ENCODE results near the gene ORMDL1. TPM values are rescaled to one million over a fixed set of nuclear protein-coding genes. Genes with fewer than 3 reads are reported as not detected.
"Not testable (repeated sequence)": the region's sequence is repeated elsewhere in the genome, so short reads cannot be mapped to it uniquely, and the experiment has no call there.

ORMDL1 gene
- total and polyA plus RNA-seq, 5 experiments from 2014 or later = 71.3 to 206 (median 80.4) TPM

DNA sequence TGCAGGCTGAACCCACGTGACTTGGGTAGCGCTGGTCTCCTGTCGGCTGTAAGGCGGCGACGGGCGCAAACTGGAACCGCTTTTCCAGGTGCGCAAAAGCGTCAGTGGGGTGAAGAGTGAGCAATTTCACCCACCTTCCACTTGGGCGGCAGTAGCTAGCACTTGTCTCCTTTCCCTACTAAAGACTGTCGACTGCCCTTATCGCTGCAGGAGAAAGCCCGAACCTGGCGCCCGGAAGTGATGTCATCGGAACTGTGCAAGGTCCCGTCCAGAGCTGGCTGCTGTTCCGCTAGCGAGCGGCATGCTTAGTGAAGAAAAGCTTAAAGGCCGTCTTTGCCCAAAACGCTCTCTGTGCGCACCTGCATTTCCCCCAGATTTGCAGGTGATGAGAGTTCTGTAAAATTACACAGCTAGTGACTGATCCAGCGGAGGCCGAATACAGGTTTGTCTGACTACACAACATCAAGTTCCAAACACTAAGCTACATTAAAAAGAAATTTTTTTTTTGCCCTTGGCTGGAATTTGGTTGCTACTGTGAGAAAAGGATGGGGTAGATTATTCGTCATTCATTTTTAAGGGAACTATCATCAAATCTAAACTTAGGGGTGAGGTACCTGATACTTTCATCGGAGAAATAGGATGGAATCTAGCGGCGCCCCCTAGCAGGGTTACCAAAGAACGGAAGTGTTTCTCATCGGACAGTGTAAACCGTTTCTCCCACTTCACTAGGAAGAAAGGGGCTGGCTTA, 21.4 kb downstream of the ORMDL1 start, which contains the start of gene OSGEPL1:
TSS of gene OSGEPL1 (minus strand) at position 242 of the 748 bp plus-strand sequence. CDS start 1,152 bp downstream, outside the sequence.
- H3K27ac Mint-ChIP-seq = peak within 1 kb of the TSS; percentile 95 to 99 (median 98)
- peak within 1 kb of the TSS; percentile 92 to 99 (median 97) for H3K4me3 Mint-ChIP-seq
- peak; percentile 76 to 96 (median 90) for DNase-seq
- H3K27me3 Mint-ChIP-seq = no peaks in the 10 kb centered on the region
- POLR2A ChIA-PET = interaction anchor here (0.5 to 3.3 kb wide), 27 partner anchors 11 to 1915 kb away, joined by 3 to 69 read pairs (median 4); partner anchors contain the start of genes ANKAR, ASNSD1, GLS and NABP1
- H3K4me1 Mint-ChIP-seq = peaks cover 4 to 24% (median 8%) of the 10 kb centered on the region in 4 donors
- H3K9me3 Mint-ChIP-seq = no peaks in the 10 kb centered on the region
- ATAC-seq = peak; percentile 94
- peaks cover 0 to 23% (median 4%) of the 10 kb centered on the region in 3 donors for H3K36me3 Mint-ChIP-seq

DNA sequence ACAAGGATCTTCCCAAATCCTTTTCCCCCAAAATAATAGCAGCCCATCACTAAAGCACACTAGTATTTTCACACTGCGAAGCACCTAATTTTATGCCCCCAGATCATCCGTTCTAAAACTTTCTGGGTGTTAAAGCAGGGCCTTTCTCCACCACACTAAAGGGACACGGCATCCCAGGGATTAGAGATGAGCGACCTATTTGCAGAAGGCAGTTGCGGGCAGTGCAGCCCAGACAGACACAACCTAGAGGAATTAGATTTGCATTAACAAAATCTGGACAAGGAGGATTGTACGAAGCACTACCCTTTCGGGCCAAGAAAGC, 21.9 kb downstream of the ORMDL1 start:
- POLR2A ChIA-PET = interaction anchor here (0.7 to 3.3 kb wide), 20 partner anchors 10 to 1119 kb away, joined by 3 to 69 read pairs (median 6); partner anchors contain the start of genes ANKAR, ASNSD1, GLS and ORMDL1
- Mint-ChIP-seq H3K36me3 (peaks cover 0 to 22% (median 4%) of the 10 kb centered on the region in 3 donors), H3K9me3 (no peaks in the 10 kb centered on the region), H3K27me3 (no peaks in the 10 kb centered on the region), H3K4me1 (peaks cover 4 to 24% (median 8%) of the 10 kb centered on the region in 4 donors), H3K27ac (peak overlapping the region; percentile 95 to 99 (median 98)), H3K4me3 (peak overlapping the region; percentile 92 to 99 (median 97))
- DNase-seq (no peak), ATAC-seq (no peak)

DNA sequence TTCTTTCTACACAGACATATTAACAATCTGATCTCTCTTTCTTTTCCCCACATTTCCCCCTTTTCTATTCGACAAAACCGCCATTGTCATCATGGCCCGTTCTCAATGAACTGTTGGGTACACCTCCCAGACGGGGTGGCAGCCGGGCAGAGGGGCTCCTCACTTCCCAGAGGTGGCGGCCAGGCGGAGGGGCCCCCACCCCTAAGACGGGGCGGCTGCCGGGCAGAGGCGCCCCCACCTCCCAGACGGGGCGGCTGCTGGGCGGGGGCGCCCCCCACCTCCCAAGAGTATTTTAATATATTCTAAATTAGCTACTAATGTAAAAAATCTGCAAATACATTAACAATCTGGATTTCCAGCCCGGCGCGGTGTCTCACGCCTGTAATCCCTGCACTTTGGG, 24.0 kb downstream of the ORMDL1 start:
- DNase-seq, ATAC-seq, H3K27me3 Mint-ChIP-seq, H3K9me3 Mint-ChIP-seq: not testable (repeated sequence)
- Mint-ChIP-seq H3K36me3 (peaks cover 0 to 25% (median 4%) of the 10 kb centered on the region in 3 donors), H3K4me3 (peak overlapping the region in 1 of 10 donors; percentile 42), H3K27ac (peak overlapping the region in 1 of 10 donors; percentile 16), H3K4me1 (peaks cover 5 to 24% (median 12%) of the 10 kb centered on the region in 4 donors)
- POLR2A ChIA-PET = interaction anchor here (0.8 to 1.4 kb wide), 2 partner anchors 24 to 180 kb away, joined by 3 to 5 read pairs; partner anchors contain the start of genes ORMDL1, PMS1 and SLC40A1

DNA sequence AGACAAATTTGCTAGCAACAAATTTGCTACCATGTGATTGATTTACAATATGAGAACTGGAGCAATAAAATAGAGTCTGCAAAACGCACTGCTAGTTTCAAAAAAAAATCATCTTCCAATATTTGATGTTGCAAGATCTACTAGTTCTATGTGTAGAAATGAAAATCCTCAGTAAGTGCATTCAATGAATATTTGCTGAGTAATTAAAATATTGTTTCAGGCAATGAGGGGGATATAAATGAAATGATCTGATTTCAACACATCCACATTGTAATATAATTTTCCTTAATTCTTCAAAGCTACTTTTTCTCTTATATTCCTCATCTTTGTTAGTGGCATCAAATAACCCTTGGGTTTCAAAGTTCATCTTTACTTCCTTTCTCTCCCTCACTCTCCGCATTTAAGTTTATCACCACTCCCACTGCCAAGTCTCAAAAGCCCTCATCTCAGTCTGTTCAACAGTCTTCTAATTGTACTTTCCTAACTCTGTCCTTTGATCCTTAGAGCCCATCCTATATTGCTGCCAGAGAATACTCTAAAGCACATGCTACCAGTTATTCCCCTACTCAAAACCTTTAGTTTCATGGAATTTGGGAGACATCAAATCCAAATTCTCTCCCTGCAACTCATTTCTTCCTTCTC, 27.7 kb downstream of the ORMDL1 start:
- H3K9me3 Mint-ChIP-seq = no peaks in the 10 kb centered on the region
- DNase-seq (no peak), ATAC-seq (no peak)
- no peaks in the 10 kb centered on the region for H3K27me3 Mint-ChIP-seq
- H3K36me3 Mint-ChIP-seq = peaks cover 0 to 56% (median 8%) of the 10 kb centered on the region in 3 donors
- no peak overlapping the region for H3K4me3 Mint-ChIP-seq
- H3K27ac Mint-ChIP-seq = peak overlapping the region in 3 of 10 donors; percentile 6 to 86 (median 6)
- peaks cover 2 to 7% (median 5%) of the 10 kb centered on the region in 4 donors for H3K4me1 Mint-ChIP-seq
- POLR2A ChIA-PET = no interaction called here

DNA sequence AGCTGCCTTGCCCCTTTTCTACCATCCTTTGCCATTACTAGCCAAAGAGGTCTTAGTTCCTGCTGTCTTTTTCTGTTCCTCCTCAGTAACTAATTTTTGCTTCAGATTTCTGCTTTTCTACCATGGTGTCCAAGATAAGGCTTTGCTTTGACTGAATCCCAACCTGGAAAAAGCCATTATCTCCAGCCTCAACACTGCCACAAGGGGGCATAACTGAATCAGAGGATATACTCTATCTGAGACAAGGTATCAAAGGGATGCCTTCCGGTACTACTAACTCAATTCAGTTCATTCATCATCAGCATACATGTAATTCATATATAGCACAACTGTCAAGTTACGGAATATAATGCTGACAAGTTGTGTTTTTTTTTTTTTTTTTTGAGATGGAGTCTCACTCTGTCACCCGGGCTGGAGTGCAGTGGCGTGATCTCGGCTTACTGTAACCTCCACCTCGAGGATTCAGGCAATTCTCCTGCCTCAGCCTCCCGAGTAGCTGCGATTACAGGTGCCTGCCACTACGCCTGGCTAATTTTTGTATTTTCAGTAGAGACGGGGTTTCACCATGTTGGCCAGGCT, 33.0 kb downstream of the ORMDL1 start:
- H3K27me3 Mint-ChIP-seq = no peaks in the 10 kb centered on the region
- ATAC-seq (peak; percentile 81 to 87), DNase-seq (peak in 9 of 10 donors; percentile 6 to 71 (median 37))
- peaks cover 0 to 84% (median 6%) of the 10 kb centered on the region in 3 donors for H3K36me3 Mint-ChIP-seq
- H3K9me3 Mint-ChIP-seq = no peaks in the 10 kb centered on the region
- POLR2A ChIA-PET = interaction anchor here (0.8 to 2.8 kb wide), 3 partner anchors 10 to 92 kb away, joined by 3 to 13 read pairs (median 3); partner anchors contain the start of gene OSGEPL1
- H3K4me1 Mint-ChIP-seq = peaks cover 0 to 3% (median 2%) of the 10 kb centered on the region in 4 donors
- H3K27ac Mint-ChIP-seq = peak overlapping the region in 4 of 10 donors; percentile 22 to 55 (median 50)
- H3K4me3 Mint-ChIP-seq = no peak overlapping the region

DNA sequence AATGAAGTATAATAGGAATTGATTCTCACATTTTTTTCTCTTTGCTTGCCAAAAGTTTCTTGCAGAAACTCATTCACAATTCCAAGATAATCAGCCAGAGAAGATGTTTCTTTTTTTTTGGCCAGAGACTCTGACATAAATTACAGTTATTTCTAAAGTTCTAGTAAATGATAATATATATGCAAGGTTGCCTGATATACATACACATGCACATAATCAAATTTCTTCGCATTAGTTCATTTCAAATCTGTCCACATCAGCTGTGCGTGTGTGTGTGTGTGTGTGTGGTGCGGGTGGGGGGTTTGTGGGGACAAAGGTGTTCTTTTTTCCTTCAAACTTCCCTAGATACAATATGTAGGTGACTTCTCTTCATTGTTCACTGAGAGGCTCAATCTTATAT, 54.7 kb downstream of the ORMDL1 start:
- Mint-ChIP-seq H3K36me3 (peaks cover 0 to 8% (median 7%) of the 10 kb centered on the region in 3 donors), H3K27me3 (no peaks in the 10 kb centered on the region), H3K27ac (no peak overlapping the region), H3K4me1 (no peaks in the 10 kb centered on the region), H3K9me3 (no peaks in the 10 kb centered on the region), H3K4me3 (no peak overlapping the region)
- ATAC-seq (no peak), DNase-seq (no peak)
- POLR2A ChIA-PET = no interaction called here

DNA sequence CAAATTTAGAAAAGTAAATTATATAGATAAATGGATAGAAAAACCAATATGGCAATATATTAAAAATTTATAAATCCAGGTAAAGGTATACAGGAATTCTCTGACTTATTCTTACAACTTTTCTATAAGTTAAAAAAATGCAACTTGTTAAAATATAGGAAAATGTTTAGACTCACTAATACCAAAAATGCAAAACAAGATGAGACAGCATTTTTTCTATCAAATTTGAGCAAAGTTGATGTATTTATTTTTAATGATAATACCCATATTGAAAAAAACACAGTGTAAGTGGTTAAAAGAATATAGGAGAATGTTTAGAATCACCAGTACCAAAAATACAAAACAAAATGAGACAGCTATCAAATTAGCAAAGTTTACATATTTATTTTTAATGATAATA, 57.3 kb downstream of the ORMDL1 start:
- DNase-seq = no peak
- Mint-ChIP-seq H3K4me3 (no peak overlapping the region), H3K36me3 (peaks cover 0 to 4% (median 3%) of the 10 kb centered on the region in 3 donors), H3K27me3 (no peaks in the 10 kb centered on the region), H3K4me1 (no peaks in the 10 kb centered on the region), H3K27ac (no peak overlapping the region), H3K9me3 (no peaks in the 10 kb centered on the region)
- POLR2A ChIA-PET = no interaction called here
- no peak for ATAC-seq

DNA sequence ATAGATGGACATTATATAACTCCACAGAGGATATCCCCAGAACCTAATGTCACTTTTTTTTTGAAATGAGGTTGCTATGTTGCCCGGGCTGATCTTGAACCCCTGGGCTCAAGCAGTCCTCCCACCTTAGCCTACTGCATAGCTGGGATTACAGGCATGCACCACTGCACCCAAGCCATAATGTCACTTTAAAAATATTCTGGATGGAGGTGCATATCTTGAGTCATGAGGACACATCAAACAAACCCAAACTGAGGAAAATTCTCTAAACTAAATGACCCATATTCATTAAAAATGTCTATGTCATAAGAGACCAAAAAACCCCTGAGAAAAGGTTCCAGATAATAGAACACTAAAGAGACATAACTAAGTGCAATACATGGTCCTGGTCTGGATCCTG, 57.9 kb downstream of the ORMDL1 start:
- no peaks in the 10 kb centered on the region for H3K4me1 Mint-ChIP-seq

DNA sequence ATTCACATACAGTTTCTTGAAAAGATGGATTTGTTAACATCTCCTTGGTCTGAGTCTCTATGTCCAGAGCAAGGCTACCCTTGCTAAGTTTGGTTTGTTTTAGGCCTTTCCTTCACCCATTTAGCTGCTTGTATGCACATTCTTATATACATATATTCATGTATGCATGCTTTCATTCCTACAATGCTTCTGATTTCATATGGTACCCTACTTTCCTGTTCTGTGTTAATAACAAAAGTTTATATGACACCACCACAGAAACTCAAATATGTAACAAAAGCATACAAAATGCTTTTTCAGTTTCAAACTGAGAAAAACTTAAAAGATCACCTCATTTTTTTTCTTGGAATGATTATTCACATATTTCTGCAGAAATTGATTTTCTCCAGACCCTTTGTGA, 60.9 kb downstream of the ORMDL1 start:
- ATAC-seq = no peak
- H3K4me1 Mint-ChIP-seq = no peaks in the 10 kb centered on the region
- no peak overlapping the region for H3K27ac Mint-ChIP-seq
- no peaks in the 10 kb centered on the region for H3K9me3 Mint-ChIP-seq
- no peak for DNase-seq
- no peak overlapping the region for H3K4me3 Mint-ChIP-seq
- H3K27me3 Mint-ChIP-seq = no peaks in the 10 kb centered on the region
- POLR2A ChIA-PET = interaction anchor here (0.7 kb wide), 1 partner anchor 9 kb away, joined by 5 read pairs; no protein-coding TSS in a partner anchor
- H3K36me3 Mint-ChIP-seq = peaks cover 2 to 8% (median 6%) of the 10 kb centered on the region in 3 donors

More for the DNA sequence above, 57.9 kb downstream of the ORMDL1 start:
- DNase-seq (no peak), ATAC-seq (no peak)
- Mint-ChIP-seq H3K36me3 (peaks cover 0 to 4% (median under 1%) of the 10 kb centered on the region in 3 donors), H3K27me3 (no peaks in the 10 kb centered on the region), H3K27ac (no peak overlapping the region), H3K4me3 (no peak overlapping the region), H3K9me3 (no peaks in the 10 kb centered on the region)
- POLR2A ChIA-PET = no interaction called here

Other genes starting within 250 kb of the ORMDL1 start
- gene SLC40A1, start 203.6 kb downstream of the ORMDL1 start, total RNA-seq = 10 to 100 TPM; 18.2 to 18.4 TPM
- gene SLC40A1, start 203.6 kb downstream of the ORMDL1 start, polyA plus RNA-seq = 10 to 100 TPM; 33.8 to 40.3 (median 37.4) TPM
- 10 to 100 TPM; 49.8 to 55.7 TPM for gene ASNSD1, start 122.9 kb downstream of the ORMDL1 start, total RNA-seq
- 10 to 100 TPM; 44.0 to 73.7 (median 49.4) TPM for gene ASNSD1, start 122.9 kb downstream of the ORMDL1 start, polyA plus RNA-seq
- 10 to 100 TPM; 13.0 to 17.4 TPM for gene ANKAR, start 109.7 kb downstream of the ORMDL1 start, total RNA-seq
- gene ANKAR, start 109.7 kb downstream of the ORMDL1 start, polyA plus RNA-seq = 1 to 10 TPM; 3.6 to 6.4 (median 5.0) TPM
- gene OSGEPL1, start 21.5 kb downstream of the ORMDL1 start, total RNA-seq = 10 to 100 TPM; 20.0 to 20.4 TPM
- gene OSGEPL1, start 21.5 kb downstream of the ORMDL1 start, polyA plus RNA-seq = 10 to 100 TPM; 17.0 to 22.5 (median 18.3) TPM
- gene PMS1, start 111 bp upstream of the ORMDL1 start, total RNA-seq = 10 to 100 TPM; 28.9 to 30.3 TPM
- 10 to 100 TPM; 14.9 to 15.8 (median 15.6) TPM for gene PMS1, start 111 bp upstream of the ORMDL1 start, polyA plus RNA-seq

Measured in naive thymus-derived CD8-positive, alpha-beta T cell (primary cell).